ENCODE data around the gene ZNF385B.

DNA sequence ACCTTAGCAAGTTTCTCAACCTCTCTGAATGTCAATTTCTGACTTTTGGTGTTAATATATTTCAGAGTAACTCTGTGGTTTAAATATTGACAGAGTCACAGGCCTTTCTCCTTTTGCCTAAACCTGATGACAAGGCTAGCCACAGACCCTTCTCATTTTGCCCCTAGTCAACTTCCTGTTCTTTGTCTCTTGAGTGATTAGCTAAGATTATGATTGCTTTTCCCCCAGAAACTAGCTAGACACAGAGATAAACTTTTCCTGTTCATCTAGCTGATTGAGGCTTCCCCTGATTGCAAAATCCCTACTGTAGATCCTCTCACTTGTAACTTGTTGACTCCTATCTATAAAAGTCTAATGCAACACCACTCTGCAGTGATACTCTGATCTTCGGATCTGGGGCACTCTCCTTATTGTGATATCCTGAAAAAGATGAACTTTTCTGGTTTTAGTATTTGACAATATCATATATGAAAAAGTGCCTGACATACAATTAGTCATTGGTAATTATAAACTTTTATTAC lies 241.4 kb downstream of the ZNF385B start:
- TF ChIP-seq, protein P1, sequence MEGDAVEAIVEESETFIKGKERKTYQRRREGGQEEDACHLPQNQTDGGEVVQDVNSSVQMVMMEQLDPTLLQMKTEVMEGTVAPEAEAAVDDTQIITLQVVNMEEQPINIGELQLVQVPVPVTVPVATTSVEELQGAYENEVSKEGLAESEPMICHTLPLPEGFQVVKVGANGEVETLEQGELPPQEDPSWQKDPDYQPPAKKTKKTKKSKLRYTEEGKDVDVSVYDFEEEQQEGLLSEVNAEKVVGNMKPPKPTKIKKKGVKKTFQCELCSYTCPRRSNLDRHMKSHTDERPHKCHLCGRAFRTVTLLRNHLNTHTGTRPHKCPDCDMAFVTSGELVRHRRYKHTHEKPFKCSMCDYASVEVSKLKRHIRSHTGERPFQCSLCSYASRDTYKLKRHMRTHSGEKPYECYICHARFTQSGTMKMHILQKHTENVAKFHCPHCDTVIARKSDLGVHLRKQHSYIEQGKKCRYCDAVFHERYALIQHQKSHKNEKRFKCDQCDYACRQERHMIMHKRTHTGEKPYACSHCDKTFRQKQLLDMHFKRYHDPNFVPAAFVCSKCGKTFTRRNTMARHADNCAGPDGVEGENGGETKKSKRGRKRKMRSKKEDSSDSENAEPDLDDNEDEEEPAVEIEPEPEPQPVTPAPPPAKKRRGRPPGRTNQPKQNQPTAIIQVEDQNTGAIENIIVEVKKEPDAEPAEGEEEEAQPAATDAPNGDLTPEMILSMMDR (IDR thresholded peaks at IDR 0.05): no peak
- no peak for TF ChIP-seq ZNF416 (CRISPR knock-in tag; IDR thresholded peaks at IDR 0.05)
- no peak for TF ChIP-seq MYBL2 (CRISPR knock-in tag; IDR thresholded peaks at IDR 0.05)
